GM12891 (cell line): ENCODE measurements around the gene FMNL3.

ENCODE experiments used
- POLR2A ChIP-seq: IDR thresholded peaks from 2 replicates; pipeline ENCODE4 v1.6.1; 2011; ENCODE audit warnings: low read depth, low read length, control low read depth
- POLR2AphosphoS5 ChIP-seq: IDR thresholded peaks from 2 replicates; pipeline ENCODE4 v1.6.1; 2011; ENCODE audit warnings: low read depth, low read length, control low read depth
- POU2F2 ChIP-seq: IDR thresholded peaks from 2 replicates; pipeline ENCODE4 v1.6.1; 2011; ENCODE audit warnings: low read depth, mild to moderate bottlenecking, control low read depth, low read length, moderate library complexity

DNA sequence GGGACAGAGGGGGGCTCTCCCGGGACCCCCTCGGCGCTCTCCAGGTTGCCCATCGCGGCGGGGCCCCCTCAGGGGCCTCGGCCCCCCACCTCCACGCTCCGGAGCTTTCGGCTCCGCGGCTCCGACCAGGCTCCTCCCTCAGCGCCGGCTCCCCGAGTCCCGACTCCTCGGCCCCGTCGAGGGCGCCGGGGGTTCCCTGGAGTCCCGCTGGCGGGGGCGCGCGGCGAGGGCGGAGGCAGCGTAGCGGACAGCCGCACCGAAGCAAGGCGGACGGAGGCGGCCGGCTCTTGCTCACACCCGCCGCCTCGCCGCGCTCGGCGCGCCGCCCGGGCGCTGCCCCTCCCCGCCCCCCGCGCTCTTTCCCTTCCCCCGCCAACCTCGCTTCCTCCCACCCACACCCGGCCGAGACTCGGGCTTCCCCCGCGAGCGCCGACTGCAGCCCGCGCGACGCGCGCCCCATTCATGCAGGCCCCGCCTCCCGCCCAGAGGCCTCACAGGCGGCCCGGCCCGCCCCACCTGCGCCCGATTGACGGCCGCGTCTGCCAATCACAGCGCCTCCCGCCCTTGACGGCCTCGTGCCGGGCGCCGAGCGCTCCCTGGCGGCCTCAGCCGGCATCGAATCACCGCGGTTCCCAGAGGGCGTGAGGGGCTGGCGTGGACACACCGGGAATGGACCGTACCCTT is at the start of gene FMNL3:
- TF ChIP-seq POLR2A (no peak), POLR2AphosphoS5 (no peak), POU2F2 (no peak)
